Right hindlimb (tissue), 1 donor: Measurements from ENCODE around the gene USP14.
"Not testable (repeated sequence)": the region's sequence is repeated elsewhere in the genome, so short reads cannot be mapped to it uniquely, and the experiment has no call there.

ENCODE experiments used
- DNase-seq: peaks from one replicate; pipeline ENCODE4 v3.0.0-alpha.2; 2018

Gene USP14

DNA sequence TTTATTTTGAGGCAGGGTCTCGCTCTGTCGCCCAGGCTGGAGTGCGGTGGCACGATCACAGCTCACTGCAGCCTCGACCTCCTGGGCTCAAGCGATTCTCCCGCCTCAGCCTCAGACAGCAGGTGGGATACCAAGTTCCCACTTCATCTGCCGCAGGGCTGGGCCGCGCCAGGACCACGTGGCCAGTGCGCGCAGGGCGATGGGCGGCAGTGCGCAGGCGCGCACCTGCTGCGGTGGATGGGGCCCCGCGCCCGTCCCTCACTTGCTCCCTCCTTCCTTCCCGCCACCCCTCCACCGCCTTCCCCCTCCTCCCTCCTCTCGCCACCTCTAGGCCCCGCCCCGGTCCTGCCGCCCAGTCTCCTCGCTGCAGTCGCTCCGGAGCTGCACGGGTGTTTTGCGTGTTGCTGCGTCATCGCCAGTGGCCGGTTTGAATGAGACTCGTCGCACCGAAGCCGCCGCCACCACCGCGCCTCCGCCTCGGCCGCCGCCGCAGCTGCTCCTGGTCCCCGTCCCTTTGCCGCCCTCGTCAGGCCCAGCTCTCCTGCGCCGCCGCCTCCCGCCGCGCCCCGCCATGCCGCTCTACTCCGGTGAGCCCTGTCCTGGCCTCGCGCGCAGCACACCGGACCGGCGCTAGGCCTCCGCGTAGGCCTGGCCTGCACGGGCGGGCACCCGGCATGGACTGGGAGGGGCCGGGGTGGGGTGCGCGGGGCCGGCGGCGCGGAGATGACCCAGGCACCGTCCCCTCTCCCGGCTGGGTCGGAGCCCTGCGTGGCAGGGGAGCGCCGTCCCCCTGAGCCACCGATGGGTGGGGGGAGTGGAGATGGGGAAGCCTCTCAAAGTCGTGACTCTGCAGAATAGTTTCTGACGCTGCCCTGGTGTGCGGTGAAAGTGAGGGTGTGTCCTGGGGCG lies at the start of gene USP14:
Gene USP14 (plus strand): TSS at position 430 of the 909 bp plus-strand sequence. CDS start 142 bp downstream, at position 572.
- peak; percentile 98 for DNase-seq

DNA sequence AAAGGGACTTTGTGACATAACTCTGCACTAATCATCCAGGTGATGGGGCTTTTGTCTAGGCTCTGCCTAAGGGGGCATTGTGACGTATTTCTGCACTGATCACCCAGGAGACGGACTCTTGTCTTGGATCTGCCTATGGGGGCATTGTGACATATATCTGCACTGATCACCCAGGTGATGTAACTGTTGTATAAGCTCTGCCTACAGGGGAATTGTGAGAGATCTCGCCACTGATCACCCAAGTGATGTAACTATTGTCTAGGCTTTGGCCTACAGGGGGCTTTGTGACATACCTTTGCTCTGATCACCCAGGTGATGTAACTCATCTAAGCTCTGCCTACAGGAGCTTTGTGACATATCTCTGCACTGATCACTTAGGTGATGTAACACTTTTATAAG lies 49.7 kb upstream of the USP14 start:
- DNase-seq = not testable (repeated sequence)

DNA sequence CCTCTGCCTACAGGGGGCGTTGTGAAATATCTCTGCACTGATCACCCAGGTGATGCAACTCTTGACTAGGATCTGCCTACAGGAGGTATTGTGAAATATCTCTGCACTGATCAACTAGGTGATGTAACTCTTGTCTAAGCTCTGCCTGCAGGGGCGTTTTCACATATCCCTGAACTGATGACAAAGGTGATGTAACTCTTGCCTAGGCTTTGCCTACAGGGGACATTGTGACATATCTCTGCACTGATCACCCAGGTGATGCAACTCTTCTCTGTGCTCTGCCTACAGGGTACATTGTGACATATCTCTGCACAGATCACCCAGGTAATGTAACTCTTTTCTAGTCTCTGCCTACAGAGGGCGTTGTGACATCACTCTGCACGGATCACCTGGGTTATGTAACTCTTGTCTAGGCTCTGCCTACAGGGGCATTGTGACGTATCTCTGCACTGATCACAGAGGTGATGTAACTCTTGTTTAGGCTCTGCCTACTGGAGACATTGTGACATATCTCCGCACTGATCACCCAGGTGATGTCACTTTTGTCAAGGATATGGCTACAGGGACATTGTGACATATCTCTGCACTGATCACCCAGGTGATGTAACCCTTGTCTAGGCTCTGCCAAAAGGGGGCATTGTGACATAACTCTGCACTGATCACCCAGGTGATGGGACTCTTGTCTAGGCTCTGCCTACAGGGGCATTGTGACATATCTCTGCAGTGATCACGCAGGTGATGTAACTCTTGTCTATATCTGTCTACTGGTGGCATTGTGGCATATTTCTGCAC lies 49.0 kb upstream of the USP14 start:
- DNase-seq = not testable (repeated sequence)

DNA sequence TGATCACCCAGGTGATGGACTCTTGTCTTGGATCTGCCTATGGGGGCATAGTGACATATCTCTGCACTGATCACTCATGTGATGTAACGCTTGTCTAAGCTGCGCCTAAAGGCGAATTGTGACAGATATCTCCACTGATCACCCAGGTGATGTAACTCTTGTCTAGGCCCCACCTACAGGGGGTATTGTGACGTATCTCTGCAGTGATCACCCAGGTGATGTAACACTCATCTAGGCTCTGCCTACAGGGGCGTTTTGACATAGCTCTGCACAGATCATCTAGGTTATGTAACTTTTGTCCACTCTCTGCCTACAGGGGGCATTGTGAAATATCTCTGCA lies 48.5 kb upstream of the USP14 start:
- not testable (repeated sequence) for DNase-seq

DNA sequence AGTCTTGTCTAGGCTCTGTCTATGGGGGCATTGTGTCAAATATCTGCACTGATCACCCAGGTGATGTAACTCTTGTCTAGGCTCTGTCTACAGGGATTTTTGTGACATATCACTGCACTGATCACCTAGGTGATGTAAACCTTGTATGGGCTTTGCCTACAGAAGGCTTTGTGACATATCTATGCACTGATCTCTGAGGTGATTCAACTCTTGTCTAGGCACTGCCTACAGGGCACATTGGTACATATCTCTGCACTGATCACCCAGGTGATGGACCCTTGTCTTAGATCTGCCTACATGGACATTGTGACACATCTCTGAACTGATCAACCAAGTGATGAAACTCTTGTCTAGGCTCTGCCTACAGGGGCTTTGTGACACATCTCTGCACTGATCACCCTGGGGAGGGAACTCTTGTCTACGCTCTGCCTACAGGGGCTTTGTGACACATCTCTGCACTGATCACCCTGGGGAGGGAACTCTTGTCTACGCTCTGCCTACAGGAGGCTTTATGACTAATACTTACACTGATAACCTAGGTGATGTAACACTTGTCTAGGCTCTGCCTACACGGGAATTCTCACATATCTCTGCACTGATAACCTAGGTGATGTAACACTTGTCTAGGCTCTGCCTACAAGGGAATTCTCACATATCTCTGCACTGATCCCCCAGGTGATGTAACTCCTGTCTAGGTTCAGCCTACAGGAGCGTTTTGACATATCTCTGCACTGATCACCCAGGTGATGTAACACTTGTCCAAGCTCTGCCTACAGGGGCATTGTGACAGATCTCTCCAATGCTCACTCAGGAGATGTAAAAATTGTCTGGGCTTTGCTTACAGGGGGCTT lies 47.8 kb upstream of the USP14 start:
- DNase-seq = not testable (repeated sequence)

DNA sequence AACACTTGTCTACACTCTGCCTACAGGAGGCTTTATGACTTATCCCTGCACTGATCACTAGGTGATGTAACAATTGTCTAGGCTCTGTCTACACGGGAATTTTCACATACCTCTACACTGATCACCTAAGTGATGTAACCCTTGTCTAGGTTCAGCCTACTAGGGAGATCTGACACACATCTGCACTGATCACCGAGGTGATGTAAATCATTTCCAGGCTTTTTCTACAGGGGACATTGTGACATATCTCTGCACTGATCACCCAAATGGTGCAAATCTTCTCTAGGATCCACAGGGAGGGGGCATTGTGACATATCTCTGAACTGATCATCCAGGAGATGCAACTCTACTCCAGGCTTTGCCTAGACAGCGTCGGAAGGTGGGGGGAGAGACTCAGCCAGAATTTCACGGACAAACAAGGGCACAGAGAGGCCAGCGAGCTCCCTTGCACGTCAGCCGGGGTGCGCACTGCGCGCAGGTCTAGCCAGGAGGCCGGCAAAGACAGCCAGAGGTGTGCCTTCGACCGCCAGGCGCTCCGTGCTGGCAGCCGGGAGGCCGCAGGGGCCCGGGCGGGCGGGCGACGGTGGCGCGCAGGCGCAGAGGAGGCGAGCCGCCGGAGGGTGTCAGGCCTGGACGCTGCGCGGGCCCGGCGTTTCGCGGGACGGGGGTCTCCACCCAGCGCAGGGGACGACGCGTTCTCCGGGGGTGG lies 46.9 kb upstream of the USP14 start:
- peak; percentile 85 for DNase-seq

DNA sequence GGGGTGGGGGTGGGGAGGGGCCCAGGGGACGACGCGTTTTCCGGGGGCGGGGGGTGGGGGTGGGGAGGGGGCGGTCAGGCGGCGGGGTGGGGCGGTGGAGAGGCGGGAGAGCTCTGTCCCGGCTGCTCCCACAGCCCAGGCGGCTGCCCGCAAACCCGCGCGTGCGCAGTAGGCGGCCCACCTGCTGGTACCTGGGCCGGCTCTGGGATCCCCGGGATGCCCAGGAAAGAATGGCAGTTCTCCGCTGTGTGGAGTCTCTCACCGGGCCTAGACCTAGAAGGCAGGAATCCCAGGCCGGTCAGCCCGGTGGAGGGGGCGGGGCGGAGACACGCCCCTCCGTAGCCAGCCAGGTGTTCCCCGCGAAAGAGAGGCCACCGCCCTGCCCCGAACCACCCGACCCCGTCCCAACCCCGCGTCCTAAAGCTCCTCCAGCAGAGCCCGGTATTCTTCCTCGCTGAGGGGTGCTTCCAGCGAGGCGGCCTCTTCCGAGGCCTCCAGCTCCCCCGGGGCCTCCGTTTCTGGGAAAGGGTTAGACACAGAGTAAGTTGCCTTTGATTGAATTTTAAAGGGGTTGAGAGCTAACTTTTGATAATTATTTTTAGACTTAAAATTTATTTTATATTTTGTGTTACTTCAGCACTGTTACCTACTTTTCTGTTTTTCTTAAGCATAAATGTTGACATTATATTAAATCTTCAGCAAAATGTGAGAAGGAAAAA lies 46.2 kb upstream of the USP14 start:
- not testable (repeated sequence) for DNase-seq

DNA sequence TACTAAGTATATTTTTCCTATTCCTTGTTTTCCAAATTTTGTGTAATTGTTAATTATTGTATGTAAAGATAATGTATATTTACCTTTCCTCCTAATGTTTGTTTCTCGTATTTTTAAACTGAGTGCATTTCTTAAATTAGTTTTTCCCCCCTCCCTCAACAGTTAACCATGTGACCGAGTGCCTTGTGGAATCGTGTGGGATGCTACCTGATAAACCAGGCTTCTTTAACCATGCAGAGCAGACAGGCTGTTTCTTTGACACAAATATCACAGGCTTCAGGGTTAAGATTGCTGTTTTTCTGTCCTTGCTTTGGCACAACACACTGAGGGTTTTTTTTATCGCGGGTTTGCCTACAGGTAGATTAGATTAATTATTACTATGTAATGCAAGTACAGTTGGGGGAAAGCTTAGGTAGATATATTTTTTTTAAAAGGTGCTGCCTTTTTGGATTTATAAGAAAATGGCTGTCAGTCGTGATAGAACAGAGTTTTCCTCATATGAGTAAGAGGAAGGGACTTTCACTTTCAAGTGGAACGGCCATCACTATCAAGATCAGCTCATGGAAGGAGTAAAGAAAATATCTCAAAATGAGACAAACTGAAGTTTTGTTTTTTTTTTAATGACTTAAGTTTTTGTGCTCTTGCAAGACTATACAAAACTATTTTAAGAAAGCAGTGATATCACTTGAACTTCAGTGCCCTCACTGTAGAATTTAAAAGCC lies 37.7 kb upstream of the USP14 start:
- not testable (repeated sequence) for DNase-seq

DNA sequence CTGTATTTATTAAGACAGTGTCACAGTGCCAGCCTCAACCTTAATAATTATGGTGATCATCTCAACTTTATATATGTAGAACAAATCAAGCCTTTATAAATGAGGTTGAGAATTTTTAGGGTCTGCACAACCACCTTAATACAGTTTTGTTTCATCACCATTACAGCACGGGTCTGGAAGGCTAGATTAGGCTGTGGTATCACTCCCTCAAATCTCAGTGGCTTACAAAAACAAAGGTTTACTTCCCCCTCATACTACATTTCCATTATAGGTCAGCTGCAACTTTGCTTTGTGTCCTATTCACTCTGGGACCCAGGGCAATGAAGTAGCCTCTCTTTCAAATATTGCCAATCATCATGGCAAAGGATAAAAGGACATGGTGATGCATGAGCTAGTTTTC lies 23.3 kb upstream of the USP14 start:
- DNase-seq = no peak

DNA sequence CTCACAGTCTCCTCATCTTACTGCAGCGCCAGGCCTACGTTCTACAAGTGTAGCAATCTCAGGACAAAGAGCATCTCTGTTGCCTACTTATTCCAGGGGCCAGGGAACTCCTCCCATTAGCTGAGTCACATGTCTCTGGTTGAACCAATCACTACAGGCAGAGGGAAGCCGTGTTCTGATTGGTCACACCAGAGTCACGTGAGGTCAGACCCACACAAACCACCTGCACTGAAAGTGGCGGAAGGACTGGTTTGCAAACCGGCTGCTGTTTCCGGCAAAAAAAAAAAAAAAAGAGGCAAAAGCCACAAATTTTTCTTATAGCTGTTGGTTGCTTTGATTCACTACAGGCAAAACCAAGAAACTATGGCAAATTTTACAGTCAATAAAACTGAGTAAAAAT lies 21.9 kb upstream of the USP14 start:
- no peak for DNase-seq

DNA sequence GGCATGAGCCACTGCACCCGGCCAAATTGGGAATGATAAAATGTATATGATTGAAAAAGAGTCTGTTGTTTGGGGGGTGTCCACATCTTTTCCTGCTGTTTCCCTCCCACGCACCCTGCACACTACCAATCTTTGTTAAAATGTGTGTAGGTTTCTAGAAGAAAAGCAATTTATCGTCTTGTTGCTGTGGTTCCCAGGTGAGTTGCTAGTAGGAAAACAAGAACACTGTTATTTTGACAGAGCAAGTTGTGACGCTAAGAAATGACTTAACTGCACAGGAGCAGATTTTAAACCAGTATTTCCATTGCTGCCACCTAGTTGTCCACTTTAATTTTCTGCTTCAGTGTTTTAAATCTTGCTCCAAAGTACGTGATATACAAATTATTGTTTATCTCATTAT lies 21.0 kb upstream of the USP14 start:
- DNase-seq = no peak

DNA sequence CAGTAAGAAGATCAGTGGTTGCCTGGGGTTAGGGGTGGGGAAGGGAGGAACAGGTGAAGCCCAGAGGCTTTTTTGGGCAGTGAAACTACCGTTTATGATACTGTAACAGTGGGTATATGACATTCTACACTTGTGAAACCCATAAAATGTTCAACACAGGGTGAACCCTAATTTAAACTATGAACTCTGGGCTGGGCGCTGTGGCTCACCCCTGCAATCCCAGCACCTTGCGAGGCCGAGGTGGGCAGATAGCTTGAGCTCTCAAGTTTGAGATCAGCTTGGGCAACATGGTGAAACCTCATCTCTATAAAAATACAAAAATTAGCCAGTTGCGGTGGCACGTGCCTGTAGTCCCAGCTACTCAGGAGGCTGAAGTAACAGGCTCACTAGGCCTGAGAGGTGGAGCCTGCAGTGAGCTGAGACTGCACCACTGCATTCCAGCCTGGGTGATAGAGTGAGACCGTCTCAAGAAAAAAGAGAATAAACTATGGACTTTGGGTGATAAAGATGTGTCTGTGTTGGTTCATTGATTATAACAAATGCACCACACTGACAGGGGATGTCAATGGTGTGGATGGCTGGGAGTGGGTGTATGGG lies 17.6 kb upstream of the USP14 start:
- no peak for DNase-seq

DNA sequence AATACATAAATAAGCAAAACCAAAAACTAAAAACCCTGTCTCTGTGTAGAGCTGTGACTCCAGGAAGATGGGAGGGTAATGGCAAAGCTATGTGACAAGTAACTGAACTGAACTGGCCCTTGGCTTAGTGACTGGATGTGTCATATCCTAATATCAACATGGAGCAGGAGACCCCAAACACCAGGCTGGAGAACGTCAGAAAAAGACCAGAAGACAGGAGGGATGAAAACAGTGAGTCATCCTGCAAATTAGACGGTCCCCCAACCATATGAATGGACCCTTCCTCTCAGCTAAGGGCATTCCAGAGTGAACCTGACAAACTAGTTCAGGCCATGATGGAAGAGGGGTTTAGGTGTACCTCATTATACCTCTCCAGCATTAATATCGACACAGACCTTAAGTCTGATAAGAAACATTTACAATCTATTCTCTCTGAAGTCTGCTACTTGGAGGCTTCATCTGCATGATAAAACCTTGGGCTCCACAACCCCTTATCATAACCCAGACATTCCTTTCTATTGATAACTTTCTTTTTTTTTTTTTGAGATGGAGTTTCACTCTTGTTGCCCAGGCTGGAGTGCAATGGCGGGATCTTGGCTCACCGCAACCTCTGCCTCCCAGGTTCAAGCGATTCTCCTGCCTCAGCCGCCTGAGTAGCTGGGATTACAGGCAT lies 15.6 kb upstream of the USP14 start:
- not testable (repeated sequence) for DNase-seq

DNA sequence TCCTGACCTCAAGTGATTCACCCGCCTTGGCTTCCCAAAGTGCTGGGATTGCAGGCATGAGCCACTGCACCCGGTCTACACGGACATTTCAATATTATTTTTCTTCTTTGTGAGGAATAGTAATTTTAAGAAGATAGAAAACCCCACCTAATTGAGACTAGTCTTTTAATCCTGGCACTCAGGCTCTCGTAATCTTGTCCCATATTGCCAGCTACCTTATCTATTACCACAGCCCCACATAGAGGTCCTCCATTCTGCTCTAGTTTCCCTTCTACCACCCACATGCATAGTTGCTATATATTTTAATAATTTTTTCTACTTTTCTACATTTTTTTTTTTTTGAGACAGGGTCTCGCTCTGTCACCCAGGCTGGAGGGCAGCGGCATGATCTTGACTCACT lies 9.5 kb upstream of the USP14 start:
- DNase-seq = no peak

DNA sequence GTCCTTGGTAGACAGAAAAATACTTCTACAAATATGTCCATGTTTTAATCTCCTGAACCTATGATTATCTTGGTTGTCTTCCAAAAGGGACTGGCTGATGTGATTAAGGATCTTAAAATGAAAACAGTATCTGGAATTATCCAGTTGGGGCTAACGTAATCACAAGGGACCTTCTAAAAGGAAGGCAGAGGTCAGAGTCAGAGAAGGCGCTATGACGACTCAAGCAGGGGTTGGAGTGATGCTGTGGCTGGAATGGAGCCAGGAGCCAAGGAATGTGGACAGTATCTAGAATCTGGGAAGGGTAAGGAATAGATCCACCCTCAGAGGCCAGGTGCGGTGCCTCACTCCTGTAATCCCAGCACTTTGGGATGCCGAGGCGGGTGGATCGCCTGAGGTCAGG lies 4.2 kb upstream of the USP14 start:
- no peak for DNase-seq

DNA sequence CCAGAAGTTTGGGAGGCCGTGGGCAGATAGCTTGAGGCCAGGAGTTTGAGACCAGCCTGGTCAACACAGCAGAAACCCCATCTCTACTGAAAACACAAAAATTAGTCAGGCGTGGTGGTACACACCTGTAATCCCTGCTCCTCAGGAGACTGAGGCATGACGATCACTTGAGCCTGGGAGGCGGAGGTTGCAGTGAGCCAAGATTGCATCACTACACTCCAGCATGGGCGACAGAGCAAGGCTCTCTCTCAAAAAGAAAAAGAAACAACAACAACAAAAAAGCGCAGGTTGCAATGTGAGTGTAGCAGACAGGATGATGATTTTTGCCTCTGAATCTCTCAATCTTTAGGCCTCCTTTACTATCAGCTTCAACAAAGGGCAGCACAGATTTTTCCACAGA lies 2.7 kb upstream of the USP14 start:
- no peak for DNase-seq

DNA sequence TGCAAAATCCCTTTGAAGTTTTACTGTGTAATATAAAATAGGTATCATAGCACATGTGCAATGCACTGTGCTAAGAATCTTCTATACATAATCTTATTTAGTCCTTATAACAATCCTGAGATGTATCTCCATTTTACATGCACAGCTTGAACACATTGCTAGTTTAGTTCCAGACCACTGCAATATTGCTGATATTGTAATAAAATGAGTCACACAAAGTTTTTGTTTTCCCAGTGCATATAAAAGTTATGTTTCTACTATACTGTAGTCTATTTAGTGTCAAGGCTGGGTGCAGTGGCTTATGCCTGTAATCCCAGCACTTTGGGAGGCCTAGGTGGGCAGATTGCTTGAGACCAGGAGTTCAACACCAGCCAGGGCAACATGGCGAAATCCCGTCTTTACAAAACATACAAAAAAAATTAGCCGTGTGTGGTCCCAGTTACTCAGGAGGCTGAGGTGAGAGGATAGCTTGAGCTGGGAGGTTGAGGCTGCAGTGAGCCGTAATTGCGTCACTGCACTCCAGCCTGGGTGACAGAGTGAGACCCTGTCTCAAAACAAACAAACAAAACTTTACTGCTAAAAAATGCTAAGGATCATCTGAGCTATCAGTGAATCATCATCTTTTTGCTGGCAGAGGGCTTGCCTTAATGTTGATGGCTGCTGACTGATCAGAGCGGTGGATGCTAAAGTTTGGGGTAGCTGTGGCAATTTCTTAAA lies 1.7 kb upstream of the USP14 start:
- DNase-seq = no peak

DNA sequence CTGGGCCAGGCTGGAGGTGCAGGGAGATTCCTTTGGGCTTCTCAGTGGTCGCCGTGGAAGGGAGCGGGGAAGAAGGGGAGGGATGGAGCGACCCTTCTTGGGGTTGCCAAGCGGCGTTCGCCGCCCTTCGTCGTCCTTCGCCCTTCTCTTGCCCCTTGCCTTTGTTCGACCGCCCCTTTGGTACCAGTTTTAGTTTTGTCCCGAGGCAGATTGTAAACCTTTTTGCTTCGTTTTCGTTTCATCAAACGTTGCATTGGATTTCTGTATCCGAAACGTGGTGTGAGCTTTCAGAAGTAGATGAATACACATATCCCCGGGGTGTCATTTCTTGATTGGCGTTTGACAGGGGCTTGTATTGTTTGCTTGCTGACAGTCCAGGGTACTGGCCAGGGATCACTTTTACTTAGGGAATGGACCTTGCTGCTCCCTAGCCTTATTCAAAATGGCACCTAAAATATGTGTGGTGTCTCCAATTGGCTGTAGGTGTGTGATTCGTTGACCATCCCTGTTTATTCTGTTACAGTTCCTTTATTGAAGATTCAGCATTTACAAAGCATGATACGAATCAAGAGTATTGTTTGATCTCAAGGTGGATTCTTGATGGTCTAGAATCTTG lies 788 bp downstream of the USP14 start:
- no peak for DNase-seq

DNA sequence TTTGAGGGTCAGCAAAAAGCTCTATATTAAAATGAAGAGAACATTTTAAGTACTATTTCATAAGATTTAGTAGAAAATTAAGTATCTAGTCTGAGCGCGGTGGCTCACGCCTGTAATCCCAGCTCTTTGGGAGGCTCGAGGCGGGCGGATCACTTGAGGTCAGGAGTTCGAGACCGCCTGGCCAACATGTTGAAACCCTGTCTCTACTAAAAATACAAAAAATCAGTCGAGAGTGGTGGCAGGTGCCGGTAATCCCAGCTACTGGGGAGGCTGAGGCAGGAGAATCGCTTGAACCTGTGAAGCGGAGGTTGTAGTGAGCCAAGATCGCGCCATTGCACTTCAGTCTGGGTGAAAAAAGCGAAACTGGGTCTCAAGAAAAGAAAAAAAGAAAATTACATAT lies 1.6 kb downstream of the USP14 start:
- DNase-seq = no peak
